Central memory CD8-positive, alpha-beta T cell (primary cell): ENCODE measurements around the gene SAE1.
"Not testable (repeated sequence)": the region's sequence is repeated elsewhere in the genome, so short reads cannot be mapped to it uniquely, and the experiment has no call there.

ENCODE experiments used
- ATAC-seq: fragments of 150-1000 bp; cut with Tn5 transposase; replicated peaks from 2 replicates; pipeline ENCODE4 v1.10.0; 2022; ENCODE audit warnings: mild to moderate bottlenecking, moderate FRiP score, moderate number of reproducible peaks; ENCODE audit not compliant: poor library complexity, severe bottlenecking; ENCODE audit errors: extremely low read depth
- DNase-seq, 2 donors: peaks; one replicate each; pipeline ENCODE4 v3.0.0; 2021; ENCODE audit warnings: low spot score in 2 of 2
- H3K27ac Mint-ChIP-seq: one replicate; pipeline ENCODE4 v1.8.0; 2022; ENCODE audit warnings: low read depth, mild to moderate bottlenecking, moderate library complexity, mixed read lengths
- H3K27me3 Mint-ChIP-seq: one replicate; pipeline ENCODE4 v1.8.0; 2022; ENCODE audit warnings: mixed read lengths
- H3K36me3 Mint-ChIP-seq: one replicate; pipeline ENCODE4 v1.8.0; 2022; ENCODE audit warnings: mild to moderate bottlenecking, moderate library complexity, mixed read lengths; ENCODE audit not compliant: insufficient read depth
- H3K4me1 Mint-ChIP-seq: one replicate; pipeline ENCODE4 v1.8.0; 2022; ENCODE audit warnings: mixed read lengths
- H3K4me3 Mint-ChIP-seq: one replicate; pipeline ENCODE4 v1.8.0; 2022; ENCODE audit warnings: mild to moderate bottlenecking, moderate library complexity, mixed read lengths
- H3K9me3 Mint-ChIP-seq: one replicate; pipeline ENCODE4 v1.8.0; 2022; ENCODE audit warnings: mixed read lengths

Gene SAE1

DNA sequence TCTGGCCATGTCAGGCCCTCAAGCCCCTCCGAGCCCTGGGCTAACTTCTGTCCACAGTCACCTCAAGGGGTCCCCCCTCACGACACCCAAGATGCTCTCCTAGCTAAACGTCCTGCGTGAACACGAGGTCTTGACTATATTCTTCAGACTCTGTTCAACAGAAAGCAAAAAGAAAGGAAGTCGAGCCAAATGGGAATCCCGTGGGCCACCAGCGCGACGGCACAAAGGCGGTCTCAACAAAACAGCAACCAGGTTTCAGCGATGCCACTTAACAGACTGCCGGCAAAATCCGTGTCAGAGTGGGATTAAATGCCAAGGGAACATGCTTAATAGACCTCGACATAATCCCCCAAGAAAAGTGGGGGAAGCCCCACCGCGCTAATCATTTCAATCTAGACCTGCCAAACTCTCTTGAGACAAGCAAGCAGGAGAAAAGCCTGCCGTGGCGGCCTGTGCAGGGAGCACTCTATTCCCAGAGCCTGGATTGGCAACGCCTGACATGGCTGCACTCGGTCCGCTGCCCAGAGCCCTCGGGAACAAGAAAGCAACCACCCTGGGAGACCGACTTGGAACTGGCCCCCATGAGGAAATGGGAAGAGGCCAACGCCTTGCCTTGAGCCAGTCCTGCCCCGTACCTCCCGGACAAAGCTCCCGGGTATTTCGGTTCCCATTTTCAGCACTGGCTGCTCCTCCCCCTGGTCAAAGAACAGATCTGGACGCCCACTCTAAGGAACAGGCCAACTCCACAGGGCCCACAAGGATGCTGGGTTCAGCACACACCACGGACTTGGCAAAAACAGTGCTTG lies 33.0 kb upstream of the SAE1 start:
- Mint-ChIP-seq H3K4me1 (peaks cover 39% of the 10 kb centered on the region), H3K27me3 (no peaks in the 10 kb centered on the region), H3K27ac (no peak overlapping the region), H3K9me3 (no peaks in the 10 kb centered on the region), H3K4me3 (no peak overlapping the region), H3K36me3 (peaks cover 14% of the 10 kb centered on the region)
- DNase-seq (no peak), ATAC-seq (no peak)

GRCh38 chr19:47098608-47099007 lies 32.0 kb upstream of the SAE1 start:
- no peaks in the 10 kb centered on the region for H3K9me3 Mint-ChIP-seq
- peaks cover 13% of the 10 kb centered on the region for H3K36me3 Mint-ChIP-seq
- H3K27ac Mint-ChIP-seq = peak overlapping the region; percentile 19
- no peak for ATAC-seq
- no peak overlapping the region for H3K4me3 Mint-ChIP-seq
- peaks cover 45% of the 10 kb centered on the region for H3K4me1 Mint-ChIP-seq
- H3K27me3 Mint-ChIP-seq = no peaks in the 10 kb centered on the region
- DNase-seq = no peak

- peaks cover 6% of the 10 kb centered on the region for H3K36me3 Mint-ChIP-seq
- H3K4me1 Mint-ChIP-seq = peaks cover 36% of the 10 kb centered on the region
- peak overlapping the region; percentile 69 for H3K27ac Mint-ChIP-seq
- H3K4me3 Mint-ChIP-seq = no peak overlapping the region
- H3K9me3 Mint-ChIP-seq = no peaks in the 10 kb centered on the region
- H3K27me3 Mint-ChIP-seq = no peaks in the 10 kb centered on the region
- ATAC-seq (no peak), DNase-seq (no peak)
Measured at GRCh38 chr19:47099576-47100050, 31.0 kb upstream of the SAE1 start.

DNA sequence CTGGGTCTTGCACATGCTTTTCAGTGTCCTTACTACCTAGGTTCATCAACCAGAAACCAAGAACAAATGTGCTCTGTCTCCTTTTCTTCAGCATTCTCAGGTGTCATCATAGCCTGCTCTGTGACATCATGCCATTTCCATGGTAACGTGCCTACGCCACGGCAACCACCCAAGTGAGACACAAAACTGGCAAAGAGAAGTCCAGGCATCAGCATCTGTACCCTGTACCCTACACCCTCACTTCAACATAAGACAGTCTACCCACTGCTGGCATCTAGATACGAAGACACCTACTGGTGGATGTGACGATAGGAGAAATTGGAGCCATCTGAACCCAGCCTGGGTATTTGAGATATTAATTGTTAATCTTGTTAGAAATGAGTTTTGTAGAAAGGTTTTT lies 30.3 kb upstream of the SAE1 start:
- Mint-ChIP-seq H3K9me3 (no peaks in the 10 kb centered on the region), H3K27me3 (no peaks in the 10 kb centered on the region), H3K36me3 (peaks cover 6% of the 10 kb centered on the region), H3K4me3 (no peak overlapping the region), H3K27ac (no peak overlapping the region), H3K4me1 (peaks cover 31% of the 10 kb centered on the region)
- no peak for DNase-seq
- no peak for ATAC-seq

DNA sequence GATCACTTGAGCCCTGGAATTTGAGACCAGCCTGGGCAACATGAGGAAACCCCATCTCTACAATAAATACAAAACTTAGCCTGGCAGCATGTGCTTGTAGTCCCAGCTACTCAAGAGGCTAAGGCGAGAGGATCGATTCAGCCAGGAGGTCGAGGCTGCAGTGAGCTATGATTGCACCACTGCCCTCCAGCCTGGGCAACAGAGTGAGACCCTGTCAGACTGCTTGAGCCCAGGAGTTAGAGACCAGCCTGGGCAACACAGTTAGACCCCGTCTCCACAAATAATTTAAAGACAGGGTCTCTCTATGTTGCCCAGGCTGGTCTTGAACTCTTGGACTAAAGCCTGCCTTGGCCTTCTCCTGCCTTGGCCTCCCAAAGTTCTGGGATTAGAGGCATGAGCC lies 29.5 kb upstream of the SAE1 start:
- H3K9me3 Mint-ChIP-seq, H3K27ac Mint-ChIP-seq, ATAC-seq, H3K27me3 Mint-ChIP-seq, H3K36me3 Mint-ChIP-seq, H3K4me3 Mint-ChIP-seq, DNase-seq: not testable (repeated sequence)
- H3K4me1 Mint-ChIP-seq = peaks cover 34% of the 10 kb centered on the region

GRCh38 chr19:47102346-47103060 lies 28.1 kb upstream of the SAE1 start:
- ATAC-seq = no peak
- DNase-seq = no peak
- Mint-ChIP-seq H3K9me3 (no peaks in the 10 kb centered on the region), H3K4me3 (no peak overlapping the region), H3K27ac (no peak overlapping the region), H3K36me3 (peaks cover 6% of the 10 kb centered on the region), H3K4me1 (peaks cover 37% of the 10 kb centered on the region), H3K27me3 (no peaks in the 10 kb centered on the region)

DNA sequence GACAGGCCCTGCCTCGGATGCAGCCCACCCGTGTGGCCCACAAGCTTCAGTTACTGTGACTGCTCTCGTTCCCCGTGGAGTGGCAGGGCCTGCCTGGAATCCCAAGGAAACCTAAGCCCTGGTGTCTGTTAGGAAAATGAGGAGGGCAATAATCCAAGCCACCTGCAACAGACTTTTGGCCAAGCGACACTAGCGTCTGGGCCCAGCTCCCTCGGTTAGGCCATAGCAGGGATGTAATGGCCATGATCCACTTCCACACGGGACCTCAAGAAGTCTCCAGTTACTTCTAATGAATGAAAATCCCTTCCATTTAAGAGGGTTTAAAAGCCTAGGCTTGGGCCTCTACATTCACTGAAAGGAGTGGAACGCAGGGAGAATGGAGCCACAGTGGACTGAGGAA lies 26.0 kb upstream of the SAE1 start:
- peaks cover 48% of the 10 kb centered on the region for H3K4me1 Mint-ChIP-seq
- no peaks in the 10 kb centered on the region for H3K9me3 Mint-ChIP-seq
- no peak overlapping the region for H3K4me3 Mint-ChIP-seq
- DNase-seq (no peak), ATAC-seq (no peak)
- H3K27ac Mint-ChIP-seq = no peak overlapping the region
- H3K27me3 Mint-ChIP-seq = no peaks in the 10 kb centered on the region
- H3K36me3 Mint-ChIP-seq = peaks cover 11% of the 10 kb centered on the region

- DNase-seq (no peak), ATAC-seq (no peak)
- Mint-ChIP-seq H3K36me3 (peaks cover 22% of the 10 kb centered on the region), H3K27ac (no peak overlapping the region), H3K9me3 (no peaks in the 10 kb centered on the region), H3K4me1 (peaks cover 59% of the 10 kb centered on the region), H3K4me3 (no peak overlapping the region), H3K27me3 (no peaks in the 10 kb centered on the region)
Measured at GRCh38 chr19:47105874-47106273, 24.8 kb upstream of the SAE1 start.

DNA sequence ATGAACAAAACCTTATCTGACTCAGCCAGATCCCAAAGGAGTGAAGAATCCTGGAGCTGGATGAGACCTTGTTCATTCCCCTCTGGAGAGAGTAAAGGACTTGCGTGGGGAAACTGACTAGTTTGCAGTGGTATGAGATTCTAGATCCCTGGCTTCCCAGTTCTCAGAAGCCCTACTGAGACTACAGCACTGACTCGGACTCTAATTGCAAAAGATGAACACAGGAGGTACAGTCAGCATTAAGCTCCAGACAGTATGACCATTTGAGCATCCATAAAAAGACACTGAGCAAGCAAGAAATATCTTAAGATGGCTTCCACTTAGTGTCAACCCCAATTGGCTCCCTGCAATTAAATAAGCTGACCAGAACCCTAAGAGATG lies 23.8 kb upstream of the SAE1 start:
- Mint-ChIP-seq H3K4me3 (peak overlapping the region; percentile 96), H3K9me3 (no peaks in the 10 kb centered on the region), H3K36me3 (peaks cover 31% of the 10 kb centered on the region), H3K4me1 (peaks cover 63% of the 10 kb centered on the region), H3K27me3 (no peaks in the 10 kb centered on the region), H3K27ac (peak overlapping the region; percentile 100)
- ATAC-seq = no peak
- no peak for DNase-seq

DNA sequence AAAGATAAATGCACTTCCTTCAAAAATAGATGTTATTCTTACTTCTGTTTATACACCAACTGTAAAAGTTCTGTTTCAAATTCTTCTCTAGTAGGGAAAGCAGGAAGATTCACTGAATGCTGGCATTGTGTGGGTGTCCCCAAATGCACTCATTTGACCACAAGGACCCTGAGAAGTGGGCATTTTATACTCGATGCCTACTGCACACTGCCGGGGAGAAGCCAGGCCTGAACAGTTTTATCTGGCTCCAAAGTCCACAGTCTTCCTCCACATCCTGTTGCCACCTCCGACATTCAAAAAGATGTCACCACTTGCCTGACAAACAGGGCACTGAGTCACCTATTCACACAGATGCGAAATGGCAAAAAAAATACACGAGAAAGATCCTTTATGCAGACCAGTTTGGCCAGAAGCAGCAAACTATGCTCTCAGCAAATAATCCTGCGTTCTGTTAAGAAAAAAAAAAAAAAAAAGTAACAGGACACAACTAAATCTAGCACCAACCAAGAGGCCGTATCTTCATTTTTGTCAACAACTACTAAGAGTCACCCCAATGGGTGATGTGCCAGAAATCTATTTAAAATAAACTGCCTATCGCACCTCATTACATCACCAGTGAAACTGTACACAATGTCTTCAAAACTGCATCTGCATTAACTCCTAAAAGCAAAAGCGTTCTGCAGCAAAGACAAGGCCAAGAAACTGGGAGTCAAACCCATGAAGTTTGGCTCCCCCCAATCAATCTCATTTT lies 23.3 kb upstream of the SAE1 start:
- peaks cover 33% of the 10 kb centered on the region for H3K36me3 Mint-ChIP-seq
- H3K27me3 Mint-ChIP-seq = no peaks in the 10 kb centered on the region
- H3K27ac Mint-ChIP-seq = peak overlapping the region; percentile 100
- H3K4me1 Mint-ChIP-seq = peaks cover 62% of the 10 kb centered on the region
- no peak for DNase-seq
- H3K4me3 Mint-ChIP-seq = peak overlapping the region; percentile 96
- no peaks in the 10 kb centered on the region for H3K9me3 Mint-ChIP-seq
- ATAC-seq = peak; percentile 51

DNA sequence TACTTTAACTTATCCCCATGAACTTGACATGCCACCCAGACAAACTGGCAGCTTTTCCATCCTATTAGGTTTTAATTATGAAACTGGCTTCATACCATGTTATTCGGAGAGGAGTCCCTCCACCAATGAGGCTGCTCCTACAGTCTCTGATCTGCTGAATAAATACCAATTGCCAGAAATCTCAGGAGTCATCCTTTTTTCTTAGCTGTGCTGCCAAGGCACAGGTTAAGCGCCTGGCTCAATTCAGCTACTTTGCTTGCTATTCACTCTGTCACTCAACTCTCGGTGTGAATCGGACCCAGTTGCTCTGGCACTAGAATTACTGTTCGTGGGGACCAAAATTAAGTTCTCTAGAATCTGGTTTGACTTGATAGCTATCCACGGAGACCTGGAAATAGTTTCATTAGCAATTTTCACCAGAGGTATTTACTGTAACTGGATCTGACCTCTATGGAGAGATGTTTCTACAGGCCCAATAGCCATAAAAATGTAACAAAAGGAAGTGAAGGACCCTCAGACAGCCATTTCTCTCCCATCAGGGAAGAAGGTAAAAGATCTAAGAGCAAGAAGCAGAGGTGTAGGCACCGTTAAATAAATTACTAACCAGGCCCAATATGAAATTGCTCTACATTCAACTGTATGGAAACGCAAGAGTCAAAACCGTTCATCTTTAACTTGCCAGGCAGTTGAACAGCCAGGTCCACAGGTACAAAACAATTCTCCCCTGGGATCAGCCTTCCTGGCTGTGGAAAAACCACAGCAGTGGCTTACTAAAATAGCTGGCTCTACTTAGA lies 22.5 kb upstream of the SAE1 start:
- Mint-ChIP-seq H3K4me1 (peaks cover 54% of the 10 kb centered on the region), H3K9me3 (no peaks in the 10 kb centered on the region), H3K4me3 (peak overlapping the region; percentile 96), H3K27me3 (no peaks in the 10 kb centered on the region), H3K27ac (peak overlapping the region; percentile 100), H3K36me3 (peaks cover 37% of the 10 kb centered on the region)
- ATAC-seq (no peak), DNase-seq (no peak)

GRCh38 chr19:47109177-47109540 lies 21.5 kb upstream of the SAE1 start:
- Mint-ChIP-seq H3K9me3 (no peaks in the 10 kb centered on the region), H3K4me1 (peaks cover 63% of the 10 kb centered on the region), H3K4me3 (peak overlapping the region; percentile 96), H3K36me3 (peaks cover 47% of the 10 kb centered on the region), H3K27ac (peak overlapping the region; percentile 100), H3K27me3 (no peaks in the 10 kb centered on the region)
- ATAC-seq = no peak
- no peak for DNase-seq
